ENCODE results near the gene SPOP.
"Not testable (repeated sequence)": the region's sequence is repeated elsewhere in the genome, so short reads cannot be mapped to it uniquely, and the experiment has no call there.

Gene SPOP
- total RNA-seq, result 77.3 to 86.0 reads per million in 2 donors

DNA sequence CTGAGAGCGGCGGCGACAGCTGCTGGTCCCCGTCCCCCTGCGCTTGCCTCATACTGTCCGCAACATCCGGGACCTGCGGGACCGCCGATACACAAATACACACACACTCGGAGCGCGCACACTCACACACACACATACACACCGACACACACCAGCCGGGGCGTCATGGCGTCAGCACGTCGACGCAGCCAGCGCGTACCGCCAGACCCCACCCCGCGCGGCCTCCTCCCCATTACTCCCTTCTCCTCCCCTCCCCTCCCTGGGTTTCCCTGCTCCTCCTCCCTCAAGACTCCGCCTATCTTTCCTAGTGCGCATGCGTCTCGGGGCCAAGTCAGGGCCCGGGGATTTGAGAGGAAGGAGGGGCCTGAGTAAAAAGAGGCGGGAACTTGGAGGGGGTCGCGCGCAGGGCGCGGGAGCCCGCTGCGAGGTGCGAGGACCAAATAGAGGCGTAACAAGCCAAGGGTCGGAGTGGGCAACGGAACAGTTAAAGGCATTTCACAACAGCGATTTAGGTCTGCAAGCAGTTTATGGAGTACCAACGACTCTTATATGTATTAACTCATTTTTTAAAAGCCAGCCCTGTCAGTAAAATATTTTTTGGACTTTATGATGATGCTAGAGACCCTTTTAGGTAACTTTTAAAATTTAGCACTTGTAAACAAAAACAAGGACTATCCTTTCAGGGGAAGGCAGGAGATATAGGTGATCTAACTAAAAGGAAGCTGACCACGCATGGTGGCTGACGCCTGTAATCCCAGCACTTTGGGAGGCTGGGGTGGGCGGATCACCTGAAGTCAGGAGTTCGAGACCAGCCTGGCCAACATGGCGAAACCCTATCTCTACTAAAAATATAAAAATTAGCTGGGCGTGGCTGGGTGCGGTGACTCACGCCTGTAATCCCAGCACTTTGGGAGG is at the start of gene SPOP:
Gene SPOP, minus strand, starts transcription at position 165 of the 915 bp plus-strand sequence. CDS start 55,287 bp downstream, outside the sequence.
- DNase-seq, result peak; percentile 97

DNA sequence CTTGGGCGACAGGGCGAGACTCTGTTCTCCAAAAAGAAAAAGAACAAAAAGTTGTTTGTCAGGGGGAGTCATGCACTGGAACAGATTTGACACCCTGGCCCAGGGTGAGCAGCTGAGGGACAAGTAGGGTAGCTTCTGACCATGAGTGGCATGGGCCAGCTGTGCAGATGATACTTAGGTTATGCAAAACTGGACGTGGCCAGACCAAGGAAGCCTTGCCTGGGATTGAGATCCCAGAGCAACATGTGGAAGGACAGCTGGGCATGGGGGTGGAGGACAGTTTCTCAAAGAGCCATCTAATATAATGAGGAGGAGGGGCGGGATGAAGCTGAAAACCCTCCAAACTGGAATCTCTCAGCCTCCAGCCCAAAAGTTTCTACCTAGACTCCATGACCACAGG is 49.5 kb upstream of the SPOP start:
- DNase-seq, result no peak

DNA sequence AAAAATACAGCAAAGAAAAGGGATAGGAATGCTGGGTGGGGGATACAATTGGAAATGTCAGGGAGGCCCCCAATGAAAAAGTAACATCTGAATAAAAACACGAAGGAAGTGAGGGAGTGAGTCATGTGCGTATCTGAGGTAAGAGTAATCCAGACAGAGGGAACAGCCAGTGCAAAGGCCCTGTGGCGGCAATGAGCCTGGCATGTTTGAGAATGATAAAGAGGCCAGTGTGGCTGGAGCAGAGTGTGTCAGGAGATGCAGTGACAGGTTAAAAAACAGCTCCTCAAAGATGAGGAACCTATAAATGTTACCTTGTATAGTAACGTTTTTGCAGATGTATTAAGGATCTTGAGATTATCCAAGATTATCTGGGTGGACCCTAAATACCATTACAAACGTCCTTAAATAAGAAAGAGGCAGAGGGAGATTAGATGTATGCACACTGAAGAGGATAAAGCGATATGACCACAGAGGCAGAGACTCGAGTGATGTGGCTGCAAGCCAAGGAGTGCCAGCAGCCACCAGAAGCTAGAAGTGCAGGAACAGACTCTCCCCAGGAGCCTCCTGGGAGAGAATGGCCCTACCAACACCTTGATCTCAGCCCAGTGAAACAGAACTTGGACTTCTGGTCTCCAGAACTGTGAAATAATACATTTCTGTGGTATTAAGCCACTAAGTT is 47.7 kb upstream of the SPOP start:
- DNase-seq, result no peak

DNA sequence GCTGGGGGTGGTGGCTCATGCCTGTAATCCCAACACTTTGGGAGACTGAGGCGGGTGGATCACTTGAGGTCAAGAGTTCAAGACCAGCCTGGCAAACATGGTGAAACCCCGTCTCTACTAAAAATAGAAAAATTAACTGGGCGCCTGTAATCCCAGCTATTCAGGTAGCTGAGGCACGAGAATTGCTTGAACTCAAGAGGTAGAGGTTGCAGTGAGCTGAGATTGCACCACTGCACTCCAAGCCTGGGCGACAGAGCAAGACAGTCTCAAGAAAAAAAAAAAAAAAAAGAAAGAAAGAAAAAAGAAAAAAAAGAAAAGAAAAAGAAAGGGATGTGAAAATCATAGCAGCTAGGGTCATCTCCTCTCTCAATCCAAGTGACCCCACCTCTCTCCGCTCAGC is 46.7 kb upstream of the SPOP start:
- DNase-seq, result not testable (repeated sequence)

DNA sequence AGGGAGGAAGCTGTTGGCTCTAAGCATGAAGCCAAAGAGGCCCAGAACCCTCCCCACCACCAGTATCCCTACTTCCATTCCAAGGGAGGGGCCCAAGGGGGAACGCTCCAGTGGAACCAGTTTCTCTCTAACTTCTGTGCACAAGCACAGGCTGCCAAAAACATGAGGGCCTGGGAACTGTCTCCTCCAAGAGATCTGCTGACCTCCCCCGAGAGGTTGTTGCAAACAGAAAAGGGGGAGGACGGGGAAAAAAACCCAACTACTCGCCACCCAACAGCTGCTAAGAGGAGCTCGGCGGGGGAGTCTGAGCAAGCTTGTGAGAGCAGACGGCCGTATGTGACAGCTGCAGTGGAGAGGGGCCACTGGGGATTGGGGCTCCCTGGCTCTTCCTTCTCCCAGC is 45.5 kb upstream of the SPOP start:
- DNase-seq, result no peak

DNA sequence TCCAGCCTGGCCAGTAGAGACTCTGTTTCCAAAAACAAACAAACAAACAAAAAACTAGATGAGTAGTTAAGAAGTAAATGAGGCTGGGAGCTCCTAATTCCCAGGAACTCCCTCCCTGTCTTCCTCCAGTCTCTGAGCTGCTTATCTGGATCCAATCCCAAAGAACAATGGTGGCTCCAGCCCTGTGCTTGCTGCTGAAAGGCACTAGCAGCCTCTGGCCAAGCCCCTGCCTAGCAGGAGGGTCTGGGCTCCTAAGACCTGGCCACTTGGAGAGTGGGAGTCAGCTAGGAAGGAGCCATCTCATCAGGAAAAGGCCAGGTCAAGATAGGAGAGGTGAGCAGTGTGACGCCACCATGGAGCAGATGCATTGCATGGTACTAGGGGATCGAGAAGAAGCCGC is 44.2 kb upstream of the SPOP start:
- DNase-seq, result no peak

DNA sequence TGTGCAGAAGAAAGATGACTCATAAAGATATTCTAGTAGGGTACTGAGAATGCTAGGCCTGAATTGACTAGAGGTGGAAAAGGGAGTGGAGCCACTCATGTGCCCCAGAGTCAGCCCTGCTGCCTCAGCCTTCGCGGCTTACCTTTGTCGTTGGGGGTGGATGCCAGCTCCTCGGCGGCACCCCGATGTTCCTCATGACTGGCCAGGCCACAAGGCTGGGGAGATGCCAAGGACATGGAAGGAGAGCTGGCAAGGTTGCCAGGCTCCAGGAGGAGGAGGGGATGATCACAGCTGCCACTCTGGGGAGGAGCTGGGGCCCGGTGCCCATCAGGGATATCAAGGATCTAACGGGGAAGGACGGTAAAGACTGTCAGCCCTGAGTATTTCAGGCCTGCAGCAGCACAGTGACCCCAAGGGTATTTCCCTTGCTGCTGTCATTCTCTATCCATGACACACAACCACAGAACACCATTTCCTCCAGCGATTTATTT is 39.5 kb upstream of the SPOP start:
- DNase-seq, result no peak

DNA sequence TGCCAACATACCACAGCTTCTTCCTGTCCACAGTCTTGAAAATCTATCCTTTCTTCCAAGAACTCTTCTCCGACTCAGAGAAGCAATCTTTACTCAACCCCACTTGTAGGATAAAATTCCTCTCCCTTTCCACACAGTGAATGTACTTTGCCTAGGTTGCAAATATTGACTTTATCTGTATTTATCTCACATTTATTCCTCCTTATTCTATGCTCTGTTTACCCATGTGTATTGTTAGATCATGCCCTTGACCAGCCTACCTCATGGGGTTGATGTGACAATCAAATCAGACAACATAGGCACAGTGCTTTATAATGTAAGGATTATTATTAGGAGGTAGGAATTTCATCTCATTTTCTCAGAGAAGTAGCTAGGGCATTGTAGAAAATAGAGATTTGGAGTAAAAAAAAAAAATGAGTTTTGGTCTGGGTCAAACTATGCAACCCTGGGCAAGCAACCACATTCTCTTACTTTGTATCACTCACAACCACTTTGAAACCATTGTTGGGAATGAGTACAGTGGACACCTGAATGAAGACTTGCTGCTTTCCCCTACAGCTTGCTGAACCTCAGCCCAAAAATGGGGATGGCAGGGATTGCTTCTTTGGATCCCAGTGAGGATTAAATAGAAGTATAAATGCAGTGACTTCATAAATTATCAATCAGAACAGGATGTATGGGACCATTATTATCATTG is 38.9 kb upstream of the SPOP start:
- DNase-seq, result no peak

DNA sequence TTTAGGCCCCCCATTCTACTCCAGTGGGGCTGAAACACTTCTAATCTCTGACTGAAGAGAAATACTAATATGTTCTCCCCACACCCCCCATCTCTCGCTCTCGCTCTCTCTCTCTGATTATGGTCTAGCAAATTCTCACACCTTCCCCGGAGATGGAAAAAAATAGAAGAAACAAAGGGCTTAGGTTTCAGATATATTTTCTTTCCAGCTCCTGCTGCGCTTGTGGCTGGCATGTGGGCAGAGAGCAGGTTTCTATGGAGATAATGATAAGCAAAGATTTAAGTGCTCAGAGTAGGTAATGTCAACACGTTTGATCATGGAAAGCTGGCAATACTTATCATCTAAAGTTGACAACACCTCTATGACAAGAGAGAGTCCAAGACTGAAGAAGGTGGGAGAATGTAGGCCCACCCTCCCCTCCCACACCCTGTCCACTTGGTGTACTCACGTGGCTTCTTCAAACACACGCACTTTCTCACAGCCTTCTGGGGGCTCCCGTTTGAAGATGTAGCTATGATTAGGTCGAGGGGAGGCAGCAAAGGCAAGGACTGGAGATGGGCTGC is 37.9 kb upstream of the SPOP start:
- no peak for DNase-seq

DNA sequence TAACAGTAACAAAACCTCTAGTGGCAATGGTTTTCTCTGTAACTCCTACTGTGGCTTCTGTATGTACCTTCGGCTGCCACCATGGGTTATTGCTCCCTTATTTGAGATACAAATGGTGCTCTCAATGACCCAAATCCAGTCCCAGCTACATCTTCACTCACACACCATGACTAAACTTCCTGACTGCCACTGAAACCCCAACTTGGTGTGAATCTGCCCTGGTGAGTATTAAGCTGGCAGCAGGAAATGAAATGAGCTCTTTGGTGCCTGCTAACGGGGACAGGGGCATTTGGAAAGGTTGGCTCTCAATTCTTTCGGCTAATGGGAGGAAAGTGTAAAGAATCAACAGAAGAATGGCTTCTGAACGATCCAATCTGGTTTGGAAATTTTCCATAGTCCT is 37.3 kb upstream of the SPOP start:
- no peak for DNase-seq

DNA sequence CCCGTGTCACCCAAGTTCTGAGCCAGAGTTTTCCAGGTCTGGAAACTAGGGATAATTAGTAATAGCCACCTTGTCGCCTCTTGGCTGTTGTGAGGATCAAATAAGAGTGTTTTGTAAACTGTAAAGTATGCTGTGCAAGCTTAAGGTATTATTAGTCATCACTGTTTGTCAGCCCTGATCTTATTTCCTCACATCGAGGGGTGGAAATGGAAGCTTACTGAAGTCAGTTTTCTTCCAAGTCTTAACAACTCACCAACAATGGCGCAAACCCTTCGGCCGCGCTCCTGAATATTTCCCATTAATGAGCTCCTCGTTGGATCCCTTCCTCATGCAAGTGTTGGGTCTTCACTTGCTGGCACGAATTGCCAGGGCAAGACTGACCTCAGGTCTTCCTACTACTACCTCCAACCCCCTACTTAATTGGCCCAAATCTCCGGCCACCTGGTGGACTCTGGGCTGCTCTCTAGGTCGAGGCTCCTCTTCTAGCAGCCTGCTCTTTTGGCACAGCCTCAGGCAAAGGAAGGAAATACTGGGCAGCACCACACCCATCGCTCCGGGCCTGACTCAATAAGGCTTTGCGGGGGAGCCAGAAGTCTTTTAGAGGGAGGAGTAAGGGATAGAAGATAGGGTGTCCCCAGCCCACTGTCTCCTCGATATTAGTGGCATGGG is 30.8 kb upstream of the SPOP start:
- DNase-seq, result no peak

DNA sequence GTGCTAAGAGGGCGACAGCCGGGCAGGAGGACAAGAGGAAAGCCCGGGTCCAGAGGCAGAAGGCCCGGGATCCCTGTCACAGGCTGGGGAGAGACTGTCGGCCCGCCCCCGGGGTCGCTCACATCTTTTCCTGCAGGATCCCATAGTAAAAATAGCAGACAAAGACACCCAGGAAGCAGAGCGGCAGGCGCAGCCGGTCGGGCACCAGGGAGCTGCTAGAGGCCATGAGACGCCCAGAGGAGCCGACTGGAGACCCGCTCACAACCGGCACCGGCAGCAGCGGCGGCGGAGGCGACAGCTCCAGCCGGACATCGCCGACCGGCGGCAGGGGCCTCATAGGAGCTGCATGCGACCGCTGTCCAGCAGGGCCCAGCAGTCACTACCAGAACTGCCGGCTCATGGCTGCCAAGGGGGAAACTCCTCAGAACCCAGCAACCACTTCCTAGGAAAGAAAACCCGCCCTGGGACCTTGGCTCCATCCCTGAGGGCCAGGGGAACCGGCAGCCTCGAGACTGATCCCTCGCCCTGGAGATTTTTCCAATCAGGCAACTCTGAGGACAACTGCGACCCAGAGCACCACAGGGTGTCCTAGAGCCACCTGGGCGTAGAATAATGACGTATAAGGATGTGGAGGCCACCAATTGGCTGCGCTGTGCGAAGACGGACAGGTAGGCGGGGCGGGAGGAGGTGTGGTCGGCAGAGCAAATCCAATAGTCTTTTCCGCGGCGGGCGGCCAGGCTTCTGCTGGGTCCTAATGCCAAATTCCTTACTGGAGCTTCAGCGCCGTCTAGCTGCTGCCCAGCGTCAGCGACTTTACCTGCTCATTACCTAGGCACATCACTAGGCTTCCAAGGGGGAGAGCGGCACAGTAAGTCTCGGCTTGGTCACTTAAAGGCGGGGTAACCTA is 30.0 kb upstream of the SPOP start, which contains the start of gene SLC35B1:
Gene SLC35B1, minus strand, starts transcription at position 357 of the 907 bp plus-strand sequence. Its CDS starts 131 bp downstream, at position 226.
- DNase-seq, result peak; percentile 83

DNA sequence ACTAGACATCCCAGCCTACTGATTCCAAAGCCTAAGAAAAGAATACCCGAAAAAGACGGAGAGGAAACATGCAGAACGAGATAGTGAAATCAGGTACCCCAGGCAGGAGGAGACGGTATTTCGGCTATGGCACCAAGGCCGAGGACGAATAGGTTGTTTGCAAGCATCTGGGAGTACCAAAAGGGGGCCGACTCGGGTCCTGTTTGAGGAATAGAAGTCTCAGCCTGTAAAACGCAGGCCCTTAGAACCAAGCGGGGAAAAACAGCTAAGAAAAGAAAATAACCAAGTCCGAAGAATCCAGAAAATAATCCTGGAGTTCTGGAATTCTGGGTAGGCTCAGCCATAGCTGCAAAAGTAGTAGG is 29.3 kb upstream of the SPOP start:
- no peak for DNase-seq

DNA sequence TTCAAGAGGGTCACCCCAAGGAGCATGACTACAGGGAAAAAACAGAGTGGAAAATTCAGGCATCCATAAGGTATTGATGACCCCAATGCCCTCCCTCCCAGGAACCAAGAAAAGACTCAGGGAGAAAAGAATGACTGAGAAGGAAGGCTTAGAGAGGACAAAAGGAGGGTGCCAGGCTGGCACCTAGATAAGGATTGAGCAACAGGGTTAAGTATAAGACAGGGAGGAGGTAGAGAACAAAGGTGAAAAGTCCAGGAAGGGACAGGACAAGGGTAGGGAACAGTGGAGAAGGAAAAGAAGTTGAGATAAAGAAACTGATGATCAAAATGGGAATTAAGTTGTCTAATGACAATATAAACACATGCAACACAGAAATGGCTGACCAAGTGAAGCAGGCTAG is 27.4 kb upstream of the SPOP start:
- DNase-seq, result no peak

DNA sequence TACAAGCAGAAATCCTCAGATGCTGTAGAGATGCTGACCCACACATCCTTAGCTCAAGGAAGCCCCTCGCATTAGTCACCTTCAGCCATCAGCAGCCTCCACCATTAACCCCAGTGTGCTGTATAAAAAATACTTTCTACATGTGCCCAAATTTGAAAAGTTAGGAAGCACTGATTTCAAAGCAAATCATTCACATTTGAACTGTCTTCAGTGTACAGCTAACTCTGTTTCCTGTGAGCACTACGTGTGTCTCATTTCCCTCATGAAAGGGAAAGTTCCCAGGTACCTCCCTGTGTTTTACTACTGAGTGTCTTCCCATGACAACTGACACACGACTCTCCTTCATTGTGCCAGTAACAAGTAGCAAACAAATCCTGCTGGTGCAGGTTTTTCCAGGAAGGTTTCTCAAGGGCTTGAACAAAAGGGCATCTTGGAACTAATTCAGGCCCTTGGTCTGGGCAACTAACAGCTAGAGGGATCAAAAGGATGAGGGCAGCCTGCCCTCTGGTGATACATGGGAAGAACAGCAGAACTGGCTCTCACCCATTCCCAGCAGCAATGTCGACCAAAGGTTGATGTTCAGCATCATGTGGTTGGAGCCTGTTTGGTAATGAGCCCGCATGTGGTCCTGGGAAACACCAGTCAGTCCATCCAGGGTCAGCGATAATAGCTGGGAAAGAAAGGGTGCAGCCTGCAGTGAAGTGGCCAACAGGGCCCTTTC is 25.8 kb upstream of the SPOP start:
- no peak for DNase-seq

DNA sequence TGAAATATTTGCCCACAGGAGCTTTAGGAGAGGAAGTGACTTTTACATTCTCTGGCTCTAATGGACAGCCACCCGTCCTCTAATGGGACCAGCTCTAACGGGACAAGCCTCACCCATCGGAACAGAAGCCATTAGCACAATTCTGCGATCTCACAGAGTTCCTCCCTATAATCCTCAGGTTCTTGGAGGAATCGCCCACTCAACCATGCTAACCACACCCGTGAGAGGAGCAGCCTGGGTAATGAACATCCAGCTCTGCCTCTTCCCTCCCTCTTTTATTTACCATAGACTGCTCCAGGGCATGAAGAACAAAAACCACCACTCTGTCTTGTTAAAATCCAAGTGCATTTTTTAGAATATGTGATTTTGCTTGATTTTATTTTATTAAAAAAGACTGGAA is 23.1 kb upstream of the SPOP start:
- no peak for DNase-seq

DNA sequence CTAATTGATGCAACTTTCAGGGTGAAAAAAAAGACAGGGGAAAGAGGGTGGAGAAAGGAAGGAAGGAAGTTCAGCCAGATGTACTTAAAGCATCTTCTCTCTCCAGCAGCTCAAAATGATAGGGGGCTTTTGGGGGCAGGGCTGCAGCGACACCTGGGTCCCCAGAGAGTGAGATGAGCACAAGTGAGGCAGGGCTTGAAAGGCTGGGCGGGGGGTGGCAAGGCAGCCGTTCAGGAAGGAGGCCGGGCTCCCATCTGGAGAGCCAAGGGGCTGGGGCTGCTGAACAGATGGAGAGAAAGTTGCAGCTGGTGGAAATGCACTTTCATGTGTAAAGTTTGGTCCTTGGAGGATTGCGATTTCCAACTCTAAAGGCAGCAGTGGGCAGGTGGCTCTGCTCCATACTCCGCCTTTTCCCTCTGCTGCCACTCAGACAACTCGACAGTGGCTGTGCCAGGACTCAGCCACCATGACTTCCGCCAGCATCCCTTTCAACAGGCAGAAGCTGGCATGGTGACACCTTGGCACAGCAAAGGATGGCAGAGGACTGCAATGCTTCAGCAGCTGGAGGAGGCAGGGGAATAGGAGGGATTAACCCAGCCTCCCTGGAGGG is 22.2 kb upstream of the SPOP start:
- DNase-seq, result no peak

DNA sequence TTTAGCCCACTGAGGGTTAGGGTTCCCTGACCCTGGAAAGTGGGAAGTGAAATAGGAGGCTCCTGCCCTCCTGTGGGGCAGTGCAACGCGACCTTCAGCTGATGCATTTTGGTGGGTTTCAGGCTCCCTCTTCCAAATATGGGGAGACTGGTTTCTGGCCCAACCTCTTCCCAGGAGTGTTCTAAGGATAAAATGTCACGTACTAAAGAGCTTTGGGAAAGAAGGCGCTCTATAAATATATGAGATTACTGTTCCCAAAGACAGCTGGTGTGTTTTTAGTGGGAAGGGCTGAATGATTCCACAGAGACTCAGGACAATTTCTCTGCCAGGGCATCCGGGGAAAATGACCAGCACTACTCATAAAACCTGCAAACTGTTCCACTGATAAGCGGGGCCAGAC is 20.1 kb upstream of the SPOP start:
- no peak for DNase-seq

DNA sequence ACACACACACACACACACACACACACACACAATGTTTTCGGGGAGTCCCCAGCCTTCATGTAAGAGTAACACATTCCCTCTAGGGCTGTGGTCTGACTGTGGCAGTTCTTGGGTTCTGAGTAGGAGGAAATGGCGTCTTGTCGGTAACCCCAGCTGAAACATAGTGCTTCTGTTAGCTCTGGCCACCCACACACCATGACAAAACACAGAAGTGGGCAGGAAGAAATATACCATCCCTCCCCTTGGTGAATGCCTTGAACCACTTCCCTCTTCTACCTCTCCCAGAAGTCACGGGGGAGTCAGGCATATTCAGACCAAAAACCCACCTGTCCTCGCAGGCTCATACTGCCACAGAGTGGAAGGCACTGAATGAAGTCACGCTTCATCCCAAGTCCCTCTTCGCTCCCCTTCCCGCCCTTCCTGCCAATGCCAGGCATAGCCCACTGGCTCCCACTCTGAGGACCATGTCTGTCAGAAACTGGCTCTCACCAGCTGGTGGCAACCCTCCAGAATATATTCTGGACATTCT is 18.4 kb upstream of the SPOP start:
- DNase-seq, result no peak

DNA sequence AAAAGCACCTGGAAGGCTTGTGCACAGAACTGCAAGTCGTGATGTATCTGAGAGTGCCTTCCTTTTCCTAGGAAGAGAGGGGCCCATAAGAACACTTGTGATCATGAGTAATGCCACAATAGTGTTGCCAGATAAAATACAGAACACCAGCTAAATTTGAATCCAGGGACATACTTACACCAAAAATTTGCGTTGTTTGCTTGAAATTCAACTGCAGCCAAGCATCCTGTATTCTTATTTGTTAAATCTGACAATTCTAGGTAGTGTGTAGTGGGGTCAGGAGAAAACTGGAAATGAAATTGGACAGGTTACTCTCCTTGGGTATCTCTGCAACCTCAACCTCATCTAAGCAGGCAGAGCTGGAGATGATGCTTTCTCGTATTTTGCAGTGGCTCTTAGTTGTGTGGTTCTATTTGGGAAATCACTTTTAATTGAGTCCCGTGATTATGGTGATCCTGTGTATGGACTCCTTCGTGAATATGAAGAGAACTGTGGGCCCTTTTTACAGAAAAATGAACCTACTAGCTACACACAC is 17.9 kb upstream of the SPOP start:
- no peak for DNase-seq

Measured in activated gamma-delta T cell (primary cell).